ENCODE data around the gene KCNJ5.
A peak's percentile ranks its signal among the peaks of the same experiment; 100 is the strongest.

The KCNJ5 gene

GRCh38 chr11:128904656-128905344 lies 13.6 kb downstream of the KCNJ5 start:
- H3K27me3 ChIP-seq (ENCODE audit: control insufficient read depth in 1 of 2, insufficient read depth in 1 of 2, low read length in 2 of 2): peaks cover 0 to 72% of the 10 kb centered on the region in 2 experiments
- H3K27ac ChIP-seq (ENCODE audit: low read length, poor library complexity, severe bottlenecking): no peak overlapping the region
- no peak overlapping the region for H3K4ac ChIP-seq (ENCODE audit: low read depth in 1 of 2, low read length in 2 of 2)
- peak overlapping the region; percentile 82 for H2BK120ac ChIP-seq (ENCODE audit: low read depth, low read length)
- H3K14ac ChIP-seq (ENCODE audit: low read length in 2 of 2): no peak overlapping the region
- H3K36me3 ChIP-seq (ENCODE audit: control insufficient read depth in 1 of 2, insufficient read depth in 2 of 2, low read depth in 1 of 2, low read length in 2 of 2): no peaks in the 10 kb centered on the region
- H3K4me1 ChIP-seq (ENCODE audit: control insufficient read depth, insufficient read depth, low read depth, low read length): peaks cover 23% of the 10 kb centered on the region
- 1% methylated on average over 13 of the region's 25 CpGs for WGBS
- peak overlapping the region; percentile 76 for H3K4me2 ChIP-seq (ENCODE audit: low read length, poor library complexity, severe bottlenecking)
- DNase-seq: peak; percentile 30
- peak overlapping the region; percentile 68 for H2BK15ac ChIP-seq (ENCODE audit: low read depth, poor library complexity, severe bottlenecking)
- no peak overlapping the region for H3K23ac ChIP-seq (ENCODE audit: low read length in 2 of 2)
- peak overlapping the region; percentile 87 for H4K8ac ChIP-seq (ENCODE audit: low read length)
- H3K9ac ChIP-seq (ENCODE audit: low read length): peak overlapping the region; percentile 40
- peak overlapping the region; percentile 33 for H2AFZ ChIP-seq (ENCODE audit: low read depth, low read length)
- no peaks in the 10 kb centered on the region for H3K9me3 ChIP-seq (ENCODE audit: control insufficient read depth, low read length)
- peak overlapping the region; percentile 52 to 67 for H3K18ac ChIP-seq (ENCODE audit: low read depth in 1 of 2, low read length in 2 of 2)
- no peak overlapping the region for H2BK5ac ChIP-seq (ENCODE audit: low read depth, low read length, poor library complexity, severe bottlenecking)
- peak overlapping the region; percentile 70 for H4K91ac ChIP-seq (ENCODE audit: low read length)
- peak overlapping the region; percentile 57 to 62 for H3K4me3 ChIP-seq (ENCODE audit: insufficient read depth in 1 of 2, low read depth in 1 of 2, low read length in 2 of 2)
- peak overlapping the region in 1 of 2 experiments; percentile 40 for H2BK12ac ChIP-seq (ENCODE audit: low read length in 2 of 2)
- no peak overlapping the region for H2AK5ac ChIP-seq (ENCODE audit: low read length, severe bottlenecking)
- no peaks in the 10 kb centered on the region for H3K79me1 ChIP-seq (replicated peaks; ENCODE audit: low read length, poor library complexity, severe bottlenecking)

- Histone ChIP-seq H3K23ac (ENCODE audit: low read length in 2 of 2) (no peak overlapping the region), H4K8ac (ENCODE audit: low read length) (peak overlapping the region; percentile 87), H3K9me3 (ENCODE audit: control insufficient read depth, low read length) (no peaks in the 10 kb centered on the region), H3K4me3 (ENCODE audit: insufficient read depth in 1 of 2, low read depth in 1 of 2, low read length in 2 of 2) (peak overlapping the region; percentile 57 to 62), H3K14ac (ENCODE audit: low read length in 2 of 2) (no peak overlapping the region), H4K91ac (ENCODE audit: low read length) (peak overlapping the region; percentile 70), H3K27ac (ENCODE audit: low read length, poor library complexity, severe bottlenecking) (no peak overlapping the region), H2BK120ac (ENCODE audit: low read depth, low read length) (peak overlapping the region; percentile 82), H2BK12ac (ENCODE audit: low read length in 2 of 2) (peak overlapping the region in 1 of 2 experiments; percentile 40), H2BK15ac (ENCODE audit: low read depth, poor library complexity, severe bottlenecking) (peak overlapping the region; percentile 68), H3K9ac (ENCODE audit: low read length) (peak overlapping the region; percentile 40), H3K4me2 (ENCODE audit: low read length, poor library complexity, severe bottlenecking) (peak overlapping the region; percentile 76), H3K4ac (ENCODE audit: low read depth in 1 of 2, low read length in 2 of 2) (no peak overlapping the region), H3K18ac (ENCODE audit: low read depth in 1 of 2, low read length in 2 of 2) (peak overlapping the region; percentile 52 to 67), H2BK5ac (ENCODE audit: low read depth, low read length, poor library complexity, severe bottlenecking) (no peak overlapping the region), H3K27me3 (ENCODE audit: control insufficient read depth in 1 of 2, insufficient read depth in 1 of 2, low read length in 2 of 2) (peaks cover 0 to 69% of the 10 kb centered on the region in 2 experiments), H2AFZ (ENCODE audit: low read depth, low read length) (peak overlapping the region; percentile 33), H3K79me1 (replicated peaks; ENCODE audit: low read length, poor library complexity, severe bottlenecking) (no peaks in the 10 kb centered on the region), H2AK5ac (ENCODE audit: low read length, severe bottlenecking) (no peak overlapping the region), H3K4me1 (ENCODE audit: control insufficient read depth, insufficient read depth, low read depth, low read length) (peaks cover 23% of the 10 kb centered on the region), H3K36me3 (ENCODE audit: control insufficient read depth in 1 of 2, insufficient read depth in 2 of 2, low read depth in 1 of 2, low read length in 2 of 2) (no peaks in the 10 kb centered on the region)
- DNase-seq: peak; percentile 54
- 3% methylated on average over 42 of the region's 45 CpGs for WGBS
Measured at GRCh38 chr11:128905345-128906184, 14.4 kb downstream of the KCNJ5 start.

- Histone ChIP-seq H2BK12ac (ENCODE audit: low read length in 2 of 2) (peak overlapping the region; percentile 40 to 46), H2AFZ (ENCODE audit: low read depth, low read length) (no peak overlapping the region), H2BK5ac (ENCODE audit: low read depth, low read length, poor library complexity, severe bottlenecking) (no peak overlapping the region), H3K23ac (ENCODE audit: low read length in 2 of 2) (no peak overlapping the region), H3K18ac (ENCODE audit: low read depth in 1 of 2, low read length in 2 of 2) (no peak overlapping the region), H3K79me1 (replicated peaks; ENCODE audit: low read length, poor library complexity, severe bottlenecking) (no peaks in the 10 kb centered on the region), H2AK5ac (ENCODE audit: low read length, severe bottlenecking) (no peak overlapping the region), H3K9me3 (ENCODE audit: control insufficient read depth, low read length) (no peaks in the 10 kb centered on the region), H3K14ac (ENCODE audit: low read length in 2 of 2) (no peak overlapping the region), H2BK15ac (ENCODE audit: low read depth, poor library complexity, severe bottlenecking) (peak overlapping the region; percentile 97), H3K9ac (ENCODE audit: low read length) (no peak overlapping the region), H2BK120ac (ENCODE audit: low read depth, low read length) (no peak overlapping the region), H3K36me3 (ENCODE audit: control insufficient read depth in 1 of 2, insufficient read depth in 2 of 2, low read depth in 1 of 2, low read length in 2 of 2) (no peaks in the 10 kb centered on the region), H3K27me3 (ENCODE audit: control insufficient read depth in 1 of 2, insufficient read depth in 1 of 2, low read length in 2 of 2) (peaks cover 0 to 62% of the 10 kb centered on the region in 2 experiments), H4K91ac (ENCODE audit: low read length) (no peak overlapping the region), H3K27ac (ENCODE audit: low read length, poor library complexity, severe bottlenecking) (no peak overlapping the region), H3K4ac (ENCODE audit: low read depth in 1 of 2, low read length in 2 of 2) (no peak overlapping the region), H4K8ac (ENCODE audit: low read length) (no peak overlapping the region), H3K4me3 (ENCODE audit: insufficient read depth in 1 of 2, low read depth in 1 of 2, low read length in 2 of 2) (no peak overlapping the region), H3K4me1 (ENCODE audit: control insufficient read depth, insufficient read depth, low read depth, low read length) (peaks cover 23% of the 10 kb centered on the region), H3K4me2 (ENCODE audit: low read length, poor library complexity, severe bottlenecking) (no peak overlapping the region)
- WGBS: 88% methylated on average over 8 of the region's 8 CpGs
- no peak for DNase-seq
Measured at GRCh38 chr11:128906185-128907050, 15.3 kb downstream of the KCNJ5 start.
